HepG2 (cell line): ENCODE measurements around the gene STUB1. TPM values are rescaled to one million over a fixed set of nuclear protein-coding genes. Genes with fewer than 3 reads are reported as not detected.

ENCODE experiments used
- ARID2 ChIP-seq: sonication (generic); formaldehyde crosslinking; IDR thresholded peaks from 2 replicates; pipeline ENCODE4 v1.8.1; 2022; ENCODE audit warnings: mild to moderate bottlenecking, missing genetic modification reagents, borderline replicate concordance
- ATAD3A ChIP-seq: sonication (generic); formaldehyde crosslinking; IDR thresholded peaks from 2 replicates; pipeline ENCODE4 v1.4.0; 2020; ENCODE audit warnings: missing genetic modification reagents
- CC2D1A ChIP-seq: sonication (generic); formaldehyde crosslinking; IDR thresholded peaks from 2 replicates; pipeline ENCODE4 v1.8.1; 2023; ENCODE audit warnings: mild to moderate bottlenecking, missing genetic modification reagents
- HNRNPH1 ChIP-seq: fragments of 200-400 bp; formaldehyde crosslinking; optimal IDR thresholded peaks from 2 replicates; pipeline ENCODE3; 2017; ENCODE audit warnings: mild to moderate bottlenecking, low read depth, low read length
- KLF12 ChIP-seq: sonication (generic); formaldehyde crosslinking; IDR thresholded peaks from 2 replicates; pipeline ENCODE4 v1.4.0; 2020; ENCODE audit warnings: missing genetic modification reagents, borderline replicate concordance
- KLF16 ChIP-seq, 2 experiments: sonication (generic) in 1 of 2; formaldehyde crosslinking in 1 of 2; IDR thresholded peaks; 2 replicates each; pipeline versions ENCODE4 v1.6.1 to v1.8.0; 2016 to 2023; ENCODE audit warnings: missing genetic modification reagents in 2 of 2, missing compliant biosample characterization in 1 of 2
- KMT2B ChIP-seq: IDR thresholded peaks from 2 replicates; pipeline ENCODE4 v1.6.1; 2016; ENCODE audit warnings: missing genetic modification reagents, missing compliant biosample characterization
- MEIS2 ChIP-seq: sonication (generic); formaldehyde crosslinking; IDR thresholded peaks from 2 replicates; pipeline ENCODE4 v1.9.0; 2021; ENCODE audit warnings: mild to moderate bottlenecking, missing genetic modification reagents
- NFIB ChIP-seq: sonication (generic); formaldehyde crosslinking; IDR thresholded peaks from 2 replicates; pipeline ENCODE4 v1.9.0; 2021; ENCODE audit warnings: missing genetic modification reagents, mild to moderate bottlenecking, borderline replicate concordance
- NR2F2 ChIP-seq: IDR thresholded peaks from 2 replicates; pipeline ENCODE4 v1.6.1; 2012; ENCODE audit warnings: low read depth, inconsistent platforms, borderline replicate concordance
- POGZ ChIP-seq: sonication (generic); formaldehyde crosslinking; IDR thresholded peaks from 2 replicates; pipeline ENCODE4 v1.4.0; 2020; ENCODE audit warnings: mild to moderate bottlenecking, missing genetic modification reagents
- RAD21 ChIP-seq: fragments of 450-650 bp; formaldehyde crosslinking; IDR thresholded peaks from 2 replicates; pipeline ENCODE4 v1.5.0; 2020; ENCODE audit warnings: mild to moderate bottlenecking
- RARA ChIP-seq: IDR thresholded peaks from 2 replicates; pipeline ENCODE4 v1.6.1; 2016; ENCODE audit warnings: missing genetic modification reagents, missing compliant biosample characterization
- ZBTB38 ChIP-seq: sonication (generic); formaldehyde crosslinking; IDR thresholded peaks from 2 replicates; pipeline ENCODE4 v1.5.1; 2020; ENCODE audit warnings: mild to moderate bottlenecking, missing genetic modification reagents
- ZBTB7A ChIP-seq: sonication (generic); formaldehyde crosslinking; IDR thresholded peaks from 2 replicates; pipeline ENCODE4 v1.8.0; 2022; ENCODE audit warnings: mild to moderate bottlenecking, missing genetic modification reagents
- ZNF24 ChIP-seq: fragments of 450-650 bp; IDR thresholded peaks from 2 replicates; pipeline ENCODE4 v1.6.1; 2017; ENCODE audit warnings: antibody characterized with exemption, mild to moderate bottlenecking
- ZNF253 ChIP-seq: sonication (generic); formaldehyde crosslinking; IDR thresholded peaks from 2 replicates; pipeline ENCODE4 v1.8.0; 2022; ENCODE audit warnings: mild to moderate bottlenecking, missing genetic modification reagents, borderline replicate concordance
- ZNF564 ChIP-seq: sonication (generic); formaldehyde crosslinking; IDR thresholded peaks from 2 replicates; pipeline ENCODE4 v1.8.1; 2023; ENCODE audit warnings: mild to moderate bottlenecking, missing genetic modification reagents
- ZNF598 ChIP-seq: sonication (generic); formaldehyde crosslinking; IDR thresholded peaks from 2 replicates; pipeline ENCODE4 v1.5.1; 2020; ENCODE audit warnings: mild to moderate bottlenecking, missing genetic modification reagents, borderline replicate concordance
- ZNF674 ChIP-seq: sonication (generic); formaldehyde crosslinking; IDR thresholded peaks from 2 replicates; pipeline ENCODE4 v1.5.0; 2020; ENCODE audit warnings: low read depth, mild to moderate bottlenecking, missing genetic modification reagents
- polyA plus RNA-seq, 8 experiments: library from polyadenylated mRNA; depleted of rRNA in 3 of 8; stranded (reverse) in 7 of 8; unstranded in 1 of 8; fragments of >200 nt; fragmentation: Illumina TruSeq in 4 of 8; extraction: Trizol in 4 of 8; gene quantifications; 2 replicates each; pipeline versions ENCODE4 v1.2.1 to v1.2.3, GENCODE V29; 2011 to 2016; ENCODE audit warnings: low read depth in 4 of 8, missing spikeins in 1 of 8, mixed read lengths in 1 of 8; ENCODE audit not compliant: insufficient read depth in 1 of 8
- total RNA-seq, 5 experiments: library from RNA; depleted of rRNA; stranded (reverse); fragments of >200 nt; fragmentation: Illumina TruSeq; extraction: Trizol; gene quantifications; 2 replicates each; pipeline ENCODE4 v1.2.3, GENCODE V29; 2016; ENCODE audit warnings: low read depth in 1 of 5
- TF ChIP-seq, protein P1 (sequence below): sonication (generic); formaldehyde crosslinking; IDR thresholded peaks from 2 replicates; pipeline ENCODE4 v1.5.0; 2020; ENCODE audit warnings: mild to moderate bottlenecking, missing genetic modification reagents, borderline replicate concordance
- TF ChIP-seq, protein P2 (sequence below): IDR thresholded peaks from 2 replicates; pipeline ENCODE4 v1.6.1; 2016; ENCODE audit warnings: missing biosample characterization, missing genetic modification reagents, low read depth

Gene STUB1
- total and polyA plus RNA-seq, 2 of the 13 experiments (the other 11 are each of a cell fraction or from before 2014, with no cell fraction given), result 52.9 to 78.2 TPM

DNA sequence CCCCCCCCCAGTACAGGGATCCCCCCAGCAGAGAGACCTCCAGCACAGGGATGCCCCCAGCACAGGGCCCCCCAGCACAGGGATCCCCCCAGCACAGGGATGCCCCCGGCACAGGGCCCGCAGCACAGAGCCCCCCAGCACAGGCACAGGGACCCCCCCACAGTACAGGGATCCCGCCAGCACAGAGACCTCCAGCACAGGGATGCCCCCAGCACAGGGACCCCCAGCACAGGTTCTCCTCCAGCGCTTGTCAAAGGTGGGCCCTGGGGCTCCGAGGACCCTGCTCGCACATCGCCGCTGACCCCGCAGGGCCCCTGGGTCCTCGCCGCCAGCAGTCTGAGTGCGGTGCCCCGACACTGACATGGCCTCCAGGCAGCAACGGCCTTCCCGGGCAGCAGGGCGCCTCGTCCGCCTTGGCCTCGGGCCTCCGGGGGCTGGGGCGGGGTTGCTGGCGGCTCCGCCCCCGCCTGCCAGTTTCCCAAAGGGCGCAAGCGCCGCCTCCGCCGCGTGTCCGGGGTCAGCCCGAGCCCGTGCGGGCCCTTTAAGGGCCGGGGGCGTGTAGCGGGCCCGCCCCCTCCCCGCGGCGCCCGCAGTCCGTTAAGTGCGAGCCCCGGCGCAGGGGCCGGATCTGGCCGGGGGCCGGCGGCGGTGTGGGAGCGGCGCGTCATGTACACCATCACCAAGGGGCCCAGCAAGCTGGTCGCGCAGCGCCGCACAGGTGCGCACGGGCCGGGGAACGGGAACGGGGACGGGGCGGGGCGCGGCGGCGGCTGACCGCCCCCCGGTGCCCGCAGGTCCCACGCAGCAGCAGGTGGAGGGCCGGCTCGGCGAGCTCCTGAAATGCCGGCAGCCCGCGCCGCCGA is 38.7 kb upstream of the STUB1 start, which contains the start of gene MCRIP2 (continued):
- no peak for TF ChIP-seq KLF12 (CRISPR knock-in tag)
- no peak for TF ChIP-seq HNRNPH1
- TF ChIP-seq, protein P1, sequence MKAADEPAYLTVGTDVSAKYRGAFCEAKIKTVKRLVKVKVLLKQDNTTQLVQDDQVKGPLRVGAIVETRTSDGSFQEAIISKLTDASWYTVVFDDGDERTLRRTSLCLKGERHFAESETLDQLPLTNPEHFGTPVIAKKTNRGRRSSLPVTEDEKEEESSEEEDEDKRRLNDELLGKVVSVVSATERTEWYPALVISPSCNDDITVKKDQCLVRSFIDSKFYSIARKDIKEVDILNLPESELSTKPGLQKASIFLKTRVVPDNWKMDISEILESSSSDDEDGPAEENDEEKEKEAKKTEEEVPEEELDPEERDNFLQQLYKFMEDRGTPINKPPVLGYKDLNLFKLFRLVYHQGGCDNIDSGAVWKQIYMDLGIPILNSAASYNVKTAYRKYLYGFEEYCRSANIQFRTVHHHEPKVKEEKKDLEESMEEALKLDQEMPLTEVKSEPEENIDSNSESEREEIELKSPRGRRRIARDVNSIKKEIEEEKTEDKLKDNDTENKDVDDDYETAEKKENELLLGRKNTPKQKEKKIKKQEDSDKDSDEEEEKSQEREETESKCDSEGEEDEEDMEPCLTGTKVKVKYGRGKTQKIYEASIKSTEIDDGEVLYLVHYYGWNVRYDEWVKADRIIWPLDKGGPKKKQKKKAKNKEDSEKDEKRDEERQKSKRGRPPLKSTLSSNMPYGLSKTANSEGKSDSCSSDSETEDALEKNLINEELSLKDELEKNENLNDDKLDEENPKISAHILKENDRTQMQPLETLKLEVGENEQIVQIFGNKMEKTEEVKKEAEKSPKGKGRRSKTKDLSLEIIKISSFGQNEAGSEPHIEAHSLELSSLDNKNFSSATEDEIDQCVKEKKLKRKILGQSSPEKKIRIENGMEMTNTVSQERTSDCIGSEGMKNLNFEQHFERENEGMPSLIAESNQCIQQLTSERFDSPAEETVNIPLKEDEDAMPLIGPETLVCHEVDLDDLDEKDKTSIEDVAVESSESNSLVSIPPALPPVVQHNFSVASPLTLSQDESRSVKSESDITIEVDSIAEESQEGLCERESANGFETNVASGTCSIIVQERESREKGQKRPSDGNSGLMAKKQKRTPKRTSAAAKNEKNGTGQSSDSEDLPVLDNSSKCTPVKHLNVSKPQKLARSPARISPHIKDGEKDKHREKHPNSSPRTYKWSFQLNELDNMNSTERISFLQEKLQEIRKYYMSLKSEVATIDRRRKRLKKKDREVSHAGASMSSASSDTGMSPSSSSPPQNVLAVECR (CRISPR knock-in tag), result peak; percentile 76
- TF ChIP-seq RAD21, result peak; percentile 52; the same call in 1 of the 2 replicates
- TF ChIP-seq KMT2B, result no peak
- no peak for TF ChIP-seq ZNF24
- no peak; the same call in 1 of the 2 replicates for TF ChIP-seq ZBTB38
- no peak for TF ChIP-seq ATAD3A
- TF ChIP-seq, protein P2, sequence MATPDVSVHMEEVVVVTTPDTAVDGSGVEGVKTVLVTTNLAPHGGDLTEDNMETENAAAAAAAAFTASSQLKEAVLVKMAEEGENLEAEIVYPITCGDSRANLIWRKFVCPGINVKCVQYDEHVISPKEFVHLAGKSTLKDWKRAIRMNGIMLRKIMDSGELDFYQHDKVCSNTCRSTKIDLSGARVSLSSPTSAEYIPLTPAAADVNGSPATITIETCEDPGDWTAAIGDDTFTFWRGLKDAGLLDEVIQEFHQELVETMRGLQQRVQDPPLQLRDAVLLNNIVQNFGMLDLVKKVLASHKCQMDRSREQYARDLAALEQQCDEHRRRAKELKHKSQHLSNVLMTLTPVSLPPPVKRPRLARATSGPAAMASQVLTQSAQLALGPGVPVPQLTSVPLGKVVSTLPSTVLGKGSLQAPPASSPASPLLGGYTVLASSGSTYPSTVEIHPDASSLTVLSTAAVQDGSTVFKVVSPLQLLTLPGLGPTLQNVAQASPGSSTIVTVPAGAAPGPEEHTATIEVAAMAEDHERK (CRISPR knock-in tag), result no peak
- no peak for TF ChIP-seq POGZ
- no peak for TF ChIP-seq NFIB (CRISPR knock-in tag)
- TF ChIP-seq RARA (CRISPR knock-in tag), result no peak; the same call in 1 of the 2 replicates
- no peak for TF ChIP-seq ZNF674
- TF ChIP-seq ZBTB7A (CRISPR knock-in tag), result no peak
- no peak for TF ChIP-seq ZNF598 (CRISPR knock-in tag)
- no peak; the same call in 1 of the 2 replicates for TF ChIP-seq ZNF564 (CRISPR knock-in tag)
- TF ChIP-seq MEIS2 (CRISPR knock-in tag), result no peak
- no peak for TF ChIP-seq ARID2 (CRISPR knock-in tag)
- TF ChIP-seq KLF16 (CRISPR knock-in tag; IDR thresholded peaks at IDR 0.05), result no peak; a peak in 1 of 4 replicates
- TF ChIP-seq NR2F2, result no peak
- TF ChIP-seq CC2D1A (CRISPR knock-in tag), result no peak
- TF ChIP-seq ZNF253 (CRISPR knock-in tag), result no peak
